Measurements from ENCODE around the gene GTF2IRD1.

- TF ChIP-seq, protein P1, sequence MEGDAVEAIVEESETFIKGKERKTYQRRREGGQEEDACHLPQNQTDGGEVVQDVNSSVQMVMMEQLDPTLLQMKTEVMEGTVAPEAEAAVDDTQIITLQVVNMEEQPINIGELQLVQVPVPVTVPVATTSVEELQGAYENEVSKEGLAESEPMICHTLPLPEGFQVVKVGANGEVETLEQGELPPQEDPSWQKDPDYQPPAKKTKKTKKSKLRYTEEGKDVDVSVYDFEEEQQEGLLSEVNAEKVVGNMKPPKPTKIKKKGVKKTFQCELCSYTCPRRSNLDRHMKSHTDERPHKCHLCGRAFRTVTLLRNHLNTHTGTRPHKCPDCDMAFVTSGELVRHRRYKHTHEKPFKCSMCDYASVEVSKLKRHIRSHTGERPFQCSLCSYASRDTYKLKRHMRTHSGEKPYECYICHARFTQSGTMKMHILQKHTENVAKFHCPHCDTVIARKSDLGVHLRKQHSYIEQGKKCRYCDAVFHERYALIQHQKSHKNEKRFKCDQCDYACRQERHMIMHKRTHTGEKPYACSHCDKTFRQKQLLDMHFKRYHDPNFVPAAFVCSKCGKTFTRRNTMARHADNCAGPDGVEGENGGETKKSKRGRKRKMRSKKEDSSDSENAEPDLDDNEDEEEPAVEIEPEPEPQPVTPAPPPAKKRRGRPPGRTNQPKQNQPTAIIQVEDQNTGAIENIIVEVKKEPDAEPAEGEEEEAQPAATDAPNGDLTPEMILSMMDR (IDR thresholded peaks at IDR 0.05; ENCODE audit: low read depth, low read length) = no peak
- no peak for TF ChIP-seq MAX (IDR thresholded peaks at IDR 0.05; ENCODE audit: low read depth, low read length)
- no peak for TF ChIP-seq POLR2A (IDR thresholded peaks at IDR 0.05; ENCODE audit: extremely low read depth, insufficient read length)
Measured at GRCh38 chr7:74473116-74473515, 19.4 kb downstream of the GTF2IRD1 start.

All from NB4 (cell line).